ENCODE results near the gene INTS11. TPM values are rescaled to one million over a fixed set of nuclear protein-coding genes. Genes with fewer than 3 reads are reported as not detected.

The INTS11 gene
- total and polyA plus RNA-seq, 2 of the 13 experiments (the other 11 are each of a cell fraction or from before 2014, with no cell fraction given), result 52.8 to 94.8 TPM

DNA sequence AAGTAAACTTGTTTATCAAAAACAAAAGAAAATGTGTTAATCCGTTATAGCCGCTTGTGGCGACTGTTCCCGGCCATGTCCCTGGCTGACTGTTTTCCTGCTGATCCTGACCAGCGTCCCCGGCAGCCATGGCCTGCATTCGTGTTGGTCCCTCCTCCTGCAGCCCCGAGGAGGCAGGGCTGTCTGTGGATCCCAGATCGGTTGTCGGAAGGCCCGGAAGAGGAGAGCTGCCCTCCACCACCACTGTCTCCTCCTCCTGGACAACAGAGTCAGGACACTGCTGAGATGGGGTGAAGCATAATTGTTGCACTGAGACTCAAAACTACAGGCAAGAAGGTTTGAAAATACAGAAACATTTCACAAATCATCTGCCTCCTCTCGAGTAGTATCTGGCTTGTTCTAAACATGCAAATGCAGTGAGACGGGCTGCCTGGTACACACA lies 37.5 kb upstream of the INTS11 start (continued):
- peak; percentile 29; the same call in 1 of the 2 replicates for TF ChIP-seq NR2F6 (IDR thresholded peaks at IDR 0.05)
- peak; percentile 58; the same call in 1 of the 2 replicates for TF ChIP-seq NR2F6 (CRISPR knock-in tag; IDR thresholded peaks at IDR 0.05)
- TF ChIP-seq HDAC1 (CRISPR knock-in tag; IDR thresholded peaks at IDR 0.05), result no peak
- no peak for TF ChIP-seq HOXA3 (CRISPR knock-in tag; IDR thresholded peaks at IDR 0.05)
- no peak for TF ChIP-seq ZNF550 (CRISPR knock-in tag; IDR thresholded peaks at IDR 0.05; ENCODE audit: borderline replicate concordance)
- TF ChIP-seq SPEN (CRISPR knock-in tag; IDR thresholded peaks at IDR 0.05; ENCODE audit: low read depth), result peak; percentile 65
- TF ChIP-seq ZBTB2 (CRISPR knock-in tag; IDR thresholded peaks at IDR 0.05; ENCODE audit: low read depth), result no peak
- 0 out of 2 replicates have a peak, but pooled peaks have one; percentile 15 for TF ChIP-seq ZNF263 (CRISPR knock-in tag; IDR thresholded peaks at IDR 0.05)
- TF ChIP-seq, protein P1, sequence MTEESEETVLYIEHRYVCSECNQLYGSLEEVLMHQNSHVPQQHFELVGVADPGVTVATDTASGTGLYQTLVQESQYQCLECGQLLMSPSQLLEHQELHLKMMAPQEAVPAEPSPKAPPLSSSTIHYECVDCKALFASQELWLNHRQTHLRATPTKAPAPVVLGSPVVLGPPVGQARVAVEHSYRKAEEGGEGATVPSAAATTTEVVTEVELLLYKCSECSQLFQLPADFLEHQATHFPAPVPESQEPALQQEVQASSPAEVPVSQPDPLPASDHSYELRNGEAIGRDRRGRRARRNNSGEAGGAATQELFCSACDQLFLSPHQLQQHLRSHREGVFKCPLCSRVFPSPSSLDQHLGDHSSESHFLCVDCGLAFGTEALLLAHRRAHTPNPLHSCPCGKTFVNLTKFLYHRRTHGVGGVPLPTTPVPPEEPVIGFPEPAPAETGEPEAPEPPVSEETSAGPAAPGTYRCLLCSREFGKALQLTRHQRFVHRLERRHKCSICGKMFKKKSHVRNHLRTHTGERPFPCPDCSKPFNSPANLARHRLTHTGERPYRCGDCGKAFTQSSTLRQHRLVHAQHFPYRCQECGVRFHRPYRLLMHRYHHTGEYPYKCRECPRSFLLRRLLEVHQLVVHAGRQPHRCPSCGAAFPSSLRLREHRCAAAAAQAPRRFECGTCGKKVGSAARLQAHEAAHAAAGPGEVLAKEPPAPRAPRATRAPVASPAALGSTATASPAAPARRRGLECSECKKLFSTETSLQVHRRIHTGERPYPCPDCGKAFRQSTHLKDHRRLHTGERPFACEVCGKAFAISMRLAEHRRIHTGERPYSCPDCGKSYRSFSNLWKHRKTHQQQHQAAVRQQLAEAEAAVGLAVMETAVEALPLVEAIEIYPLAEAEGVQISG (CRISPR knock-in tag; IDR thresholded peaks at IDR 0.05), result 0 out of 2 replicates have a peak, but pooled peaks have one; percentile 29
- TF ChIP-seq TERF1 (CRISPR knock-in tag; IDR thresholded peaks at IDR 0.05), result no peak
- TF ChIP-seq SMARCC2 (IDR thresholded peaks at IDR 0.05), result no peak
- TF ChIP-seq TMF1 (CRISPR knock-in tag; IDR thresholded peaks at IDR 0.05; ENCODE audit: low read depth), result no peak
